ENCODE results near the gene AKR1B15.
"Not testable (repeated sequence)": the region's sequence is repeated elsewhere in the genome, so short reads cannot be mapped to it uniquely, and the experiment has no call there.

The AKR1B15 gene

GRCh38 chr7:134533288-134533771, 15.6 kb upstream of the AKR1B15 start:
- TF ChIP-seq, protein P1, sequence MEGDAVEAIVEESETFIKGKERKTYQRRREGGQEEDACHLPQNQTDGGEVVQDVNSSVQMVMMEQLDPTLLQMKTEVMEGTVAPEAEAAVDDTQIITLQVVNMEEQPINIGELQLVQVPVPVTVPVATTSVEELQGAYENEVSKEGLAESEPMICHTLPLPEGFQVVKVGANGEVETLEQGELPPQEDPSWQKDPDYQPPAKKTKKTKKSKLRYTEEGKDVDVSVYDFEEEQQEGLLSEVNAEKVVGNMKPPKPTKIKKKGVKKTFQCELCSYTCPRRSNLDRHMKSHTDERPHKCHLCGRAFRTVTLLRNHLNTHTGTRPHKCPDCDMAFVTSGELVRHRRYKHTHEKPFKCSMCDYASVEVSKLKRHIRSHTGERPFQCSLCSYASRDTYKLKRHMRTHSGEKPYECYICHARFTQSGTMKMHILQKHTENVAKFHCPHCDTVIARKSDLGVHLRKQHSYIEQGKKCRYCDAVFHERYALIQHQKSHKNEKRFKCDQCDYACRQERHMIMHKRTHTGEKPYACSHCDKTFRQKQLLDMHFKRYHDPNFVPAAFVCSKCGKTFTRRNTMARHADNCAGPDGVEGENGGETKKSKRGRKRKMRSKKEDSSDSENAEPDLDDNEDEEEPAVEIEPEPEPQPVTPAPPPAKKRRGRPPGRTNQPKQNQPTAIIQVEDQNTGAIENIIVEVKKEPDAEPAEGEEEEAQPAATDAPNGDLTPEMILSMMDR (conservative IDR thresholded peaks at IDR 0.05) = no peak
- no peak overlapping the region for H3K27ac ChIP-seq

DNA sequence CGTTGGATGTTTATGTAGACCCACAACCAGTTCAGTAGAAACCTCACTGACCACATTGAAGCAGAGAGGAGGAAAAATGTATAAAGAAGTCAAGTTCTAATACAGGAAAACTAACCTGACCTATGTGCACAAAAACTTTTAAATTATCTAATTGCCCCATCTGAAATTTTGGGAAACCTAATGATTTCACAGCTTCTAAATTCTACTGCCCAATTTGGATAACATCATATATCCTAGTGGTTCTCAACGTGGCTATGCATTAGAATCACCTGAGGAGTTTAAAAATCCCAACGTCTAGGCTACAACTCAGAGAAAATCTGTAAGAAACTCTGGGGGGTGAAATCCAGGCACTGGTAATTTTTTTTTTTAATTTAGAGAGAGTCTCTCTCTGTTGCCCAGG, 14.3 kb upstream of the AKR1B15 start:
- TF ChIP-seq, protein P1 (conservative IDR thresholded peaks at IDR 0.05) = no peak
- no peak overlapping the region for H3K27ac ChIP-seq

DNA sequence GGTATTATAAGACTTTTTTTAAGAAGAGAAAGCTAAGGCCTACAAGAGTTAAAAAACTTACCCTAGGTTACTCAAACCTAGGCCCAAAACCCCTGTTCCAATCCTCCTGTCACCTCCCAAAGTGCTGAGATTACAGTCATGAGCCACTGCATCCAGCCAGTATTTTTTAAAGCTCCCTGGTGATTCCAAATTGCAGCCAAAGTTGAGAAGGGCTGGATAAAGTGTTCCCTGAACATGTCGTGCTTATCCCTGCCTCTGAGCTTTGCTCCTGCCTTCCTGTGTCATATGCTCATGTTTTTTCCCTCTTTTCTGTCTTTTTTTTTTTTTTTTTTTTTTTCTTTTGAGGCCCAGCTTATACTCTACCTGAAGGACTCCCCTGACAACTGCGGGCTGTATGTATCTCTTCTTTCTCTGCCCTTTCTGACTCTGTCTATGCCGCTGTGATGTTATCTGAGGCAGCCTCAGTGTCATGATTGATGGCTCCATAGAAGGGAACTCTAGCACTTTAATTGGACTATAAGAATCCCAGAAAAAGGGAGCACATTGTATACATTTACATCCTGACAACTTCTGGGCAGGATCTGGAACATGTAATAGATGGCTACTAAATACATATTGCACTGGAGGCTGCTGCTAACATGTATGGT, 13.5 kb upstream of the AKR1B15 start:
- TF ChIP-seq, protein P1 (conservative IDR thresholded peaks at IDR 0.05) = no peak
- H3K27ac ChIP-seq = no peak overlapping the region

DNA sequence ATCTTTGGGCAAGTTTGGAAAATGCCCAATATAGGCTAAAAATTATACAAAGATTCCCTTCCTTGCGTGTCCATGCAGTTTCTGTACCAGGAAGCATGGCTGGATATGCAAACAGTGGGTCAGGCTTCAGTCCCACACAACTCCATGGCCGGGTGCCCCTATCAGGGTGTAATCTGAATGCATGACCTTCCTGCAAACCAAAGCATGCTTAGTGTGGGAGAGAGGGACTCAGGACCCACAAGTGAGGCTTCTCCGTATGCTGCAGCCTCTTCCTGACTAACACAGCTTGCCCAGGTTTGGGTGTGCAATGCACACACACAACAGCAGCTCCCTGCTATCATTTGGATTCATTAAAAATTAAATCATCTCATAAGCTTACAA, 13.0 kb upstream of the AKR1B15 start:
- TF ChIP-seq, protein P1 (conservative IDR thresholded peaks at IDR 0.05) = no peak
- H3K27ac ChIP-seq = no peak overlapping the region

GRCh38 chr7:134536558-134536957, 12.4 kb upstream of the AKR1B15 start:
- not testable (repeated sequence) for H3K27ac ChIP-seq

DNA sequence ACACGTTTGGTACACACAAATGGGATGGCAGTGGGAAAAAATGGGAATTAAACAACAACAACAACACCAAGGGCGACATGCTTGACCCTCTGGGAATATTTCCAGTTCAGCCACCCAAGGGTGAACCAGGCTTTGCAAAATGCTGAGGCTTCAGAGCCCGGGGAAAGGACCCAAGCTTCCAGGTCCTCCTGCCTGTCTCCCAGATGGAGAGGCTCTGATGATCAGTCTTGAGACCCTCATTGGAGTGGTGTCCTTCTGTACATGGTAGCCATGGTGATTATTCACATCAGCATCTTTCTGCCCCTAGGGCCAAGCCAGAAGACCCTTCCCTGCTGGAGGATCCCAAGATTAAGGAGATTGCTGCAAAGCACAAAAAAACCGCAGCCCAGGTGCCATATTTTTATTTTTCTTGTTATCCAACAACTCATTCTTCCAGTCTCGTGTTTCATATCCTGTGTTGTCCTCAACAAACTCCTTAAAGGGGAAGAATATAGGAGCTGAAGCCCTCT, 11.6 kb upstream of the AKR1B15 start:
- H3K27ac ChIP-seq = not testable (repeated sequence)

DNA sequence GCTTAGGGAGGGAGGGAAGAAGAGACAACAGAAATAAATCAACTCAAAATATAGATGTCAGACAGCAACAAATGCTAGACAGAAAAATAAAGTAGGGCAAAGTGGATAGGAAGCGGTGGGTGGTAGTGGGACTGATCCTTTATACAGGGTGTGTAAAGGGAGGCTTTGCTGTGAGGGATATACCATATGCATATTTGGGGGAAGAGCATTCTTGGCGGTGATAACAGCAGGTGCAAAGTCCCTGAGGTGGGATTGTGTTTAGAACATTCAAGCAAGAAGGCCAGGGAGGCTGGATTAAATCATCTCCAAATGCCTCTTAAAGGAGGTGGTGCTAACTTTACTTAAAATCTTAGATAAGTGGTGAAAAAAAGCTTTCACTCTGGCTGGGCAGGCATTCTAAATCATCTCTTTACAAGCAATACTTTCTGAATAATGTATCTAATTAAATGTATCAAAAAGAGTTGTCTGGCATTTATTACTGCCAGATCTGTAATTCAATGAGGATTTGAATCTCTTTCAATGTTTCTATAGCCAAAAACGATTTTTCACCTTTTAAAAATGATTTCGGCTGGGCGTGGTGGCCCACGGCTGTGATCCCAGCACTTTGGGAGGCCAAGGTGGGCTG, 9.4 kb upstream of the AKR1B15 start:
- TF ChIP-seq, protein P1 (conservative IDR thresholded peaks at IDR 0.05) = no peak
- no peak overlapping the region for H3K27ac ChIP-seq

DNA sequence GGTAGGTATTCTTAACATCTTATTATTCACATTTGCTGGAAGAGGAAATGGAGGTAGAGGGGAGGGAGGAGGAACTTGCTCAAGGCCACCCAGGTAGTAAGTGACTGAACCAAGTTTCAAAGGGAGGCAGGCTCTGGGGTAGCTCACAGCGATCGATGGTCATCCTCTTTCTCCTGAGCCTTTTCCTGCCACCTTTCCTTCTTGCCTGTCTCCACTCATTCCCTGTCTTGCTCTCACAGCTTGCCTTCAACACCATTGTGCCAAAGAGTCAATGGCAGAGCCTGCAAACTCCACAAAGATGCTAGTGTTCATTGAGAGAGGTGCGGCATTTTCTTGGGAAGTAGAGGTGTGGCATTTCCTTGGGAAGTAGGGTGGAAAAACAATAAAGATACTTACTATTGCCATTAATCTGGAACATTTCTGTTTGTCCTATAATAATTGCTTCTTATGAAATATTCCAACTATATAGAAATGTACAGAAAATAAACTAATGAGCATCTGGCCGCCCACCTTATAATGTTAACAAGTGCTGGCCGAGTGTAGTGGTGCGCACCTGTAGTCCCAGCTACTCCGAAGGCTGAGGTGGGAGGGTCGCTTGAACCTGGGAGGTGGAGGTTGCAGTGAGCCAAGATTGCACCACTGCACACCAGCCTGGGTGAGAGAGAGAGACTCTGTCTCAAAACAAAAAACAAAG, 7.3 kb upstream of the AKR1B15 start:
- not testable (repeated sequence) for H3K27ac ChIP-seq

- TF ChIP-seq, protein P1 (conservative IDR thresholded peaks at IDR 0.05) = no peak
- H3K27ac ChIP-seq = no peak overlapping the region
Observed at GRCh38 chr7:134542195-134542771, 6.6 kb upstream of the AKR1B15 start.
